Vagina (tissue), 2 donors: Measurements from ENCODE around the gene PHLDA2. TPM values are rescaled to one million over a fixed set of nuclear protein-coding genes. Genes with fewer than 3 reads are reported as not detected.
"Not testable (repeated sequence)": the region's sequence is repeated elsewhere in the genome, so short reads cannot be mapped to it uniquely, and the experiment has no call there.

ENCODE experiments used
- DNase-seq, 2 donors: peaks; one replicate each; pipeline ENCODE4 v3.0.0-alpha.2; 2017; ENCODE audit errors: extremely low spot score in 2 of 2
- H3K27ac ChIP-seq: fragments of 200-600 bp; sonication (generic); one replicate; pipeline ENCODE4 v1.5.1; 2019
- H3K27me3 ChIP-seq: fragments of 200-600 bp; sonication (generic); one replicate; pipeline ENCODE4 v1.5.1; 2019
- H3K36me3 ChIP-seq, 2 donors: fragments of 200-600 bp; sonication (generic); one replicate each; pipeline ENCODE4 v1.5.1; 2017 to 2019
- H3K4me1 ChIP-seq: fragments of 200-600 bp; sonication (generic); one replicate; pipeline ENCODE4 v1.5.1; 2019
- H3K4me3 ChIP-seq, 2 donors: fragments of 200-600 bp; sonication (generic); 1 replicate in 1 of 2; 2 replicates in 1 of 2; pipeline ENCODE4 v1.5.1; 2016 to 2019
- H3K9me3 ChIP-seq: fragments of 200-600 bp; sonication (generic); one replicate; pipeline ENCODE4 v1.5.1; 2019
- POLR2A ChIP-seq, 2 donors: fragments of 450-650 bp; IDR thresholded peaks; one replicate each; pipeline ENCODE4 v1.6.1; 2017; ENCODE audit warnings: antibody characterized with exemption in 2 of 2, mild to moderate bottlenecking in 2 of 2, moderate library complexity in 2 of 2
- POLR2AphosphoS5 ChIP-seq, 2 donors: sonication (generic); formaldehyde crosslinking; IDR thresholded peaks; one replicate each; pipeline ENCODE4 v1.9.0; 2017; ENCODE audit warnings: antibody characterized with exemption in 2 of 2, mild to moderate bottlenecking in 2 of 2, low read depth in 1 of 2; ENCODE audit not compliant: insufficient read depth in 1 of 2
- intact Hi-C: fragments of 100-400 bp; cut with DNase I; formaldehyde crosslinking; loops from one replicate; pipeline ENCODE4 v1.15.1; 2023
- total RNA-seq: library from RNA; depleted of rRNA; stranded (reverse); fragments of >200 nt; gene quantifications from one replicate; pipeline ENCODE4 v1.2.3, GENCODE V29; 2016
- TF ChIP-seq, protein P1 (sequence below), 3 experiments: fragments of 450-650 bp in 2 of 3; fragments of 200-600 bp in 1 of 3; sonication (generic) in 1 of 3; IDR thresholded peaks; one replicate each; pipeline ENCODE4 v1.5.1; 2017 to 2019; ENCODE audit warnings: antibody characterized with exemption in 3 of 3, mild to moderate bottlenecking in 2 of 3, moderate library complexity in 2 of 3

The PHLDA2 gene
- total RNA-seq, 1 donor from 2014 or later = 43.5 TPM

DNA sequence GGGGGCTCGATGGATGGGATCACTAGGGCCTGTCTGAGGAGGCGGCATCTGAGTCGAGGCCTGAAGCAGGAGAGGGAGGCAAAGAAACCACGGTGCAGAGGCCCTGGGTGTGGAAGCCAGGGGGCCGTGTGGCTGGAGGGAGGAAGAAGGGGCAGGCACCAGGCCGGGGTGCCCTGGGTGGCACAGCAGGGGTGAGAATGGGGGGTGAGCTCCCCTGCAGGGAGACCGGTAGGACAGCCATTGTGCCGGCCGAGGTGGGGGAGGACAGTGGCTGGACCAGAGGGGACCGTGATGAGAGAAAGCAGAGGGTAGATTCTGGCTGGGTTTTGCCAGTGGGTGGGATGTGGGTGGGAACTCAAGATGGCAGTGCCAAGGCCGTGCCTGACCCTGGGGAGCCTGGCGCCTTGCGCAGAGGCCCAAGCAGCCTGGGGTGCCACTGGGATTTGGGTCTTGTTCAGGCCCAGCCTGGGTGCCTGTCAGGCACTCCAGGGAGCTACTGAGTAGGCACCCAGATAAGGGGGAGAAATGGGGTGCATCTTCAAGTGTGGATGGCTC, 18.7 kb downstream of the PHLDA2 start:
- no peak for DNase-seq
- peaks cover 42% of the 10 kb centered on the region for H3K4me1 ChIP-seq

DNA sequence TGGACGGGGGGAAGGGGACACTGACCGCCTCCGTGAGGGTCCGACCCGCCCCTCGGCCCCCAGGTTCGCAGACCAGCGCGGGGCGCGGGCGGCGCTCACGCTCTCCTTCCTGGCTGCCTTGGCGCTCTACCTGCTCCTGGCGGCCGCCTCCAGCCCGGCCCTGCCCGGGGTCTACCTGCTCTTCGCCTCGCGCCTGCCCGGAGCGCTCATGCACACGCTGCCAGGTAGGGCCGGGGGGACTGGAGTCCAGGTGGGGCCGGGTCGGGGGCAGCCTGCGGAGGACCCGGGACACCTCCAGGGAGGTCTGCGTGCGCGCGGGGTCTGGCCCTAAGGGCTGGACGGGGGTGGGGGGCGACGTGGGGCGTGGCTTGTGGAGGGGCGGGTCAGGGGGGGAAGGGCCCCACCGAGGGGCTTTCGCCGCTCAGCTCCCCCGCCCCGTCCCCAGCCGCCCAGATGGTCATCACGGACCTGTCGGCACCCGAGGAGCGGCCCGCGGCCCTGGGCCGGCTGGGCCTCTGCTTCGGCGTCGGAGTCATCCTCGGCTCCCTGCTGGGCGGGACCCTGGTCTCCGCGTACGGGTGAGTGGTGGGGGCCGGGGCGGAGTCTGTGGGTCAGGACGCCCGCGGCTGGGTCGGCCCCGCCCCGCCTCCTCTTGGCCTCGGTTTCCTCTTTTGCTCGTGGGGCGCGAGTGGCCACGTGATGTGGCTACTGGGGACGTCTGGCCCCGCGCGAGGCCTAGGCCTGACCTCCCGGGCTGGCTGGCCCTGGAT, 19.9 kb downstream of the PHLDA2 start:
- peaks cover 47% of the 10 kb centered on the region for H3K4me1 ChIP-seq
- no peaks in the 10 kb centered on the region for H3K9me3 ChIP-seq
- H3K4me3 ChIP-seq = peak overlapping the region; percentile 18 to 31
- intact Hi-C loops = no loop called here
- TF ChIP-seq, protein P1, sequence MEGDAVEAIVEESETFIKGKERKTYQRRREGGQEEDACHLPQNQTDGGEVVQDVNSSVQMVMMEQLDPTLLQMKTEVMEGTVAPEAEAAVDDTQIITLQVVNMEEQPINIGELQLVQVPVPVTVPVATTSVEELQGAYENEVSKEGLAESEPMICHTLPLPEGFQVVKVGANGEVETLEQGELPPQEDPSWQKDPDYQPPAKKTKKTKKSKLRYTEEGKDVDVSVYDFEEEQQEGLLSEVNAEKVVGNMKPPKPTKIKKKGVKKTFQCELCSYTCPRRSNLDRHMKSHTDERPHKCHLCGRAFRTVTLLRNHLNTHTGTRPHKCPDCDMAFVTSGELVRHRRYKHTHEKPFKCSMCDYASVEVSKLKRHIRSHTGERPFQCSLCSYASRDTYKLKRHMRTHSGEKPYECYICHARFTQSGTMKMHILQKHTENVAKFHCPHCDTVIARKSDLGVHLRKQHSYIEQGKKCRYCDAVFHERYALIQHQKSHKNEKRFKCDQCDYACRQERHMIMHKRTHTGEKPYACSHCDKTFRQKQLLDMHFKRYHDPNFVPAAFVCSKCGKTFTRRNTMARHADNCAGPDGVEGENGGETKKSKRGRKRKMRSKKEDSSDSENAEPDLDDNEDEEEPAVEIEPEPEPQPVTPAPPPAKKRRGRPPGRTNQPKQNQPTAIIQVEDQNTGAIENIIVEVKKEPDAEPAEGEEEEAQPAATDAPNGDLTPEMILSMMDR (IDR thresholded peaks at IDR 0.05) = no peak
- no peak for TF ChIP-seq POLR2A (IDR thresholded peaks at IDR 0.05)
- TF ChIP-seq POLR2AphosphoS5 (IDR thresholded peaks at IDR 0.05; ENCODE audit: insufficient read depth in 1 of 2, low read depth in 1 of 2) = no peak
- no peak overlapping the region for H3K27ac ChIP-seq
- no peak for DNase-seq
- H3K36me3 ChIP-seq = no peaks in the 10 kb centered on the region
- H3K27me3 ChIP-seq = no peaks in the 10 kb centered on the region

More for the DNA sequence above, 18.7 kb downstream of the PHLDA2 start:
- TF ChIP-seq POLR2AphosphoS5 (IDR thresholded peaks at IDR 0.05; ENCODE audit: insufficient read depth in 1 of 2, low read depth in 1 of 2) = no peak
- TF ChIP-seq, protein P1 (IDR thresholded peaks at IDR 0.05) = no peak
- TF ChIP-seq POLR2A (IDR thresholded peaks at IDR 0.05) = no peak
- intact Hi-C loops = no loop called here
- Histone ChIP-seq H3K27ac (no peak overlapping the region), H3K4me3 (no peak overlapping the region), H3K27me3 (no peaks in the 10 kb centered on the region), H3K36me3 (no peaks in the 10 kb centered on the region), H3K9me3 (no peaks in the 10 kb centered on the region)

DNA sequence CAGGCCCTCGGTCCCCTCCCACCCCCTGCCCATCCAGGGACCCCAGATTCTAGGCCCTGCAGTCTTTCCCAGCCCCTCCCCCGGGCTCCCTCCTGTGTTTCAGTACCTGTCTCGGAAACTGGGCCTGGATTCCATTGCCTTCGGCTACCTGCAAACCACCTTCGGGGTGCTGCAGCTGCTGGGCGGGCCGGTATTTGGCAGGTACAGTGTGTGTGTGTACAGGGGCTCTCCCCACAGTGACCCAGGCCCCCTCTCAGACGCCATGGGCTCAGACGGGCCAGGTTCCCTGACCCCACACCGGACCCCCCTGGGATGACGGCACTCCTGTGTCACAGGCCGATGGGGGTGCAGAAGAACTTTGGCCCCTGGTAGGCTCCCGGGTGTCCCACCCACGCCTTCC, 21.1 kb downstream of the PHLDA2 start:
- Histone ChIP-seq H3K9me3 (no peaks in the 10 kb centered on the region), H3K4me1 (peaks cover 46% of the 10 kb centered on the region), H3K27ac (no peak overlapping the region), H3K4me3 (no peak overlapping the region), H3K27me3 (no peaks in the 10 kb centered on the region), H3K36me3 (no peaks in the 10 kb centered on the region)
- DNase-seq = no peak
- intact Hi-C loops = no loop called here
- no peak for TF ChIP-seq POLR2A (IDR thresholded peaks at IDR 0.05)
- TF ChIP-seq, protein P1 (IDR thresholded peaks at IDR 0.05) = no peak
- TF ChIP-seq POLR2AphosphoS5 (IDR thresholded peaks at IDR 0.05; ENCODE audit: insufficient read depth in 1 of 2, low read depth in 1 of 2) = no peak

DNA sequence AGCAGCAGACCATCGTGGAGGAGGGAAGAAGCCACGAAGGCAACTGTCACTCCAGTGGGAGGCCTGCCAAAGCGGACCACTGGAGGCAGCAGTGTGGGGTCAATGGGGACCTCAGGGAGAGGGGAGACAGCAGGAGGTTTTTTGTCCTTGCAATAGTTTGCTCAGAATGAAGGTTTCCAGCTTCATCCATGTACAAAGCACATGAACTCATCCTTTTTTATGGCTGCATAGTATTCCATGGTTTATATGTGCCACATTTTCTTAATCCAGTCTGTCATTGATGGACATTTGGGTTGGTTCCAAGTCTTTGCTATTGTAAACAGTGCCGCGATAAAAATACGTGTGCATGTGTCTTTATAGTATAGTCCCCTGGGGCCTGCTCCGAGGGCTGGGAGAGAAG, 23.9 kb downstream of the PHLDA2 start:
- H3K27ac ChIP-seq, H3K9me3 ChIP-seq, H3K27me3 ChIP-seq, intact Hi-C loops, DNase-seq, H3K36me3 ChIP-seq, H3K4me3 ChIP-seq: not testable (repeated sequence)
- H3K4me1 ChIP-seq = peaks cover 43% of the 10 kb centered on the region

DNA sequence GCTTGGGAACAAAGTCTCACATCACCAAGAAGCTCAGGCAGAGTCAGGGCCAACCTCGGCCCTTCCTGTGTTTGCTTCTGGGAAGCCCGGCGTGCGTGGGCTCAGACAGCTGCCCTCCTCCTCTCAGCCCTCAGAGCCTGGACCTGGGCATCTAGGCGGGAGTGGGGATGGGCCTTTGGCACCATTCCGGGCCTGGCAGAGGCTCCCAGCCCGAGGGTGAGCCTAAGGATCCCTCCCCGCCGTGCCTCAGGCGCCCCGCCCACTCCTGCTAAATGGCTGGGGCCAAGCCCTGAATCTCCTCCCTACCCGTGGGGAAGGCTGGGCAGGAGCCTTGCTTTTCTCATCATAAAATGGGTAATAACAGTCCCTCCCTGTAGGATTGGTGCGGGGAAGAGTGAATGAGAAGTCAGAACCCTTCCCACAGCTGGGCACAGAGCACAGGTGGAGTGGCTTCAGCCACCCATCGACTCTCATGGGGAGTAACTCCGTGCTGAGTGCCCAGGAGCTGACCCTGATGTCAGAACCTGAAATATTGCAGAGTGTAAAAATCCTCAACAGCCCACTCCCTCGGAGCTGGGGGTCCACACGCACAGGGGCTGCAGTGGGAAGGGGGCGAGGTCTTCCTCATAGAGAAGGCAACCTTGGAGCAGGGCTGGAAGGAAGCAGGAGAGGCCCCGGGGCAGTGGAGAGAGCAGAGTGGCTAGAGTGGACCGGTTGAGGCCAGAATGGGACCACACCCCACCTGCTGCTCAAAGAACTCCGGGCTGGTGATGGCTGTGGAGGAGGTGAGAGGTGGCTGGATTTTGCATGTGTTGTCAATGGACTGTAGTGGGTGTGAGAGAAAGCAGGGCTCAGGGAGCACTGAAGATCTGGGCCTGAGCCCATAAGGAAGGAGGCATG, 24.8 kb downstream of the PHLDA2 start:
- H3K27me3 ChIP-seq = no peaks in the 10 kb centered on the region
- H3K4me3 ChIP-seq = no peak overlapping the region
- no peak for TF ChIP-seq POLR2A (IDR thresholded peaks at IDR 0.05)
- TF ChIP-seq POLR2AphosphoS5 (IDR thresholded peaks at IDR 0.05; ENCODE audit: insufficient read depth in 1 of 2, low read depth in 1 of 2) = no peak
- TF ChIP-seq, protein P1 (IDR thresholded peaks at IDR 0.05) = no peak
- H3K27ac ChIP-seq = no peak overlapping the region
- H3K4me1 ChIP-seq = peaks cover 46% of the 10 kb centered on the region
- no peaks in the 10 kb centered on the region for H3K9me3 ChIP-seq
- intact Hi-C loops = no loop called here
- H3K36me3 ChIP-seq = no peaks in the 10 kb centered on the region
- no peak for DNase-seq
